Trophoblast cell (in vitro differentiated cells and primary cell): ENCODE results near the gene NUDT17.

Experiments
- DNase-seq, 2 donors: peaks; one replicate each; pipeline ENCODE4 v3.0.0-alpha.2; 2016
- H2AFZ ChIP-seq: 2 replicates; pipeline ENCODE4 v1.6.1; 2013; ENCODE audit warnings: low read length, moderate library complexity, mild to moderate bottlenecking; ENCODE audit not compliant: insufficient read depth, poor library complexity
- H2AK5ac ChIP-seq: 2 replicates; pipeline ENCODE4 v1.6.1; 2013; ENCODE audit warnings: mild to moderate bottlenecking, low read length
- H2BK120ac ChIP-seq: 2 replicates; pipeline ENCODE4 v1.6.1; 2013; ENCODE audit warnings: low read length, mild to moderate bottlenecking, moderate library complexity; ENCODE audit not compliant: insufficient read depth, poor library complexity
- H2BK12ac ChIP-seq: 2 replicates; pipeline ENCODE4 v1.6.1; 2013; ENCODE audit warnings: mild to moderate bottlenecking, low read length, moderate library complexity
- H2BK5ac ChIP-seq: 2 replicates; pipeline ENCODE4 v1.6.1; 2013; ENCODE audit warnings: low read length, low read depth, moderate library complexity, mild to moderate bottlenecking; ENCODE audit not compliant: poor library complexity
- H3K14ac ChIP-seq: 2 replicates; pipeline ENCODE4 v1.6.1; 2013; ENCODE audit warnings: mild to moderate bottlenecking, low read length
- H3K18ac ChIP-seq: 2 replicates; pipeline ENCODE4 v1.6.1; 2013; ENCODE audit warnings: mild to moderate bottlenecking, low read length
- H3K23ac ChIP-seq: 2 replicates; pipeline ENCODE4 v1.6.1; 2013; ENCODE audit warnings: low read length
- H3K27ac ChIP-seq: 2 replicates; pipeline ENCODE4 v1.5.1; 2013; ENCODE audit warnings: low read depth, mild to moderate bottlenecking, inconsistent platforms, low read length, moderate library complexity
- H3K27me3 ChIP-seq: 2 replicates; pipeline ENCODE4 v1.6.1; 2013; ENCODE audit warnings: inconsistent platforms, mild to moderate bottlenecking, low read length, moderate library complexity; ENCODE audit not compliant: insufficient read depth
- H3K36me3 ChIP-seq, 2 experiments: 1 replicate in 1 of 2; 2 replicates in 1 of 2; pipeline ENCODE4 v1.6.1; 2013; ENCODE audit warnings: low read length in 2 of 2, mild to moderate bottlenecking in 2 of 2, moderate library complexity in 1 of 2; ENCODE audit not compliant: insufficient read depth in 2 of 2, control insufficient read depth in 1 of 2
- H3K4ac ChIP-seq: 2 replicates; pipeline ENCODE4 v1.6.1; 2013; ENCODE audit warnings: low read depth, mild to moderate bottlenecking, low read length, moderate library complexity
- H3K4me1 ChIP-seq, 2 experiments: 1 replicate in 1 of 2; 2 replicates in 1 of 2; pipeline ENCODE4 v1.6.1; 2013; ENCODE audit warnings: low read length in 2 of 2, mild to moderate bottlenecking in 2 of 2, moderate library complexity in 1 of 2; ENCODE audit not compliant: insufficient read depth in 2 of 2, control insufficient read depth in 1 of 2
- H3K4me2 ChIP-seq: 2 replicates; pipeline ENCODE4 v1.6.1; 2013; ENCODE audit warnings: inconsistent platforms, mild to moderate bottlenecking, low read length, moderate library complexity
- H3K4me3 ChIP-seq: 2 replicates; pipeline ENCODE4 v1.5.1; 2013; ENCODE audit warnings: mild to moderate bottlenecking, low read depth, low read length, inconsistent platforms
- H3K79me1 ChIP-seq: one replicate; pipeline ENCODE4 v1.6.1; 2013; ENCODE audit warnings: low read length
- H3K79me2 ChIP-seq: 2 replicates; pipeline ENCODE4 v1.6.1; 2013; ENCODE audit warnings: low read length, mild to moderate bottlenecking; ENCODE audit not compliant: control insufficient read depth, insufficient read depth, poor library complexity
- H3K9ac ChIP-seq: 2 replicates; pipeline ENCODE4 v1.6.1; 2013; ENCODE audit warnings: mild to moderate bottlenecking, low read length
- H3K9me3 ChIP-seq: 2 replicates; pipeline ENCODE4 v1.6.1; 2013; ENCODE audit warnings: low read depth, mild to moderate bottlenecking, control low read depth, inconsistent platforms, low read length; ENCODE audit not compliant: insufficient read depth
- H4K12ac ChIP-seq: 2 replicates; pipeline ENCODE4 v1.6.1; 2013; ENCODE audit warnings: low read depth, mild to moderate bottlenecking, low read length, moderate library complexity
- H4K8ac ChIP-seq: 2 replicates; pipeline ENCODE4 v1.6.1; 2013; ENCODE audit warnings: low read depth, mild to moderate bottlenecking, low read length, moderate library complexity
- H4K91ac ChIP-seq: one replicate; pipeline ENCODE4 v1.6.1; 2013; ENCODE audit warnings: low read depth, mild to moderate bottlenecking, low read length, moderate library complexity
- WGBS: extraction: QIAGEN DNeasy Blood & Tissue Kit; methylation state at CpG from one replicate; pipeline ENCODE4 v1.1.7; 2013; ENCODE audit warnings: missing lambda C conversion rate; ENCODE audit not compliant: insufficient read length, insufficient coverage; ENCODE audit errors: extremely low coverage; 5-methylcytosine and 5-hydroxymethylcytosine counted together

NUDT17 gene

GRCh38 chr1:145886390-145886789, 41.0 kb downstream of the NUDT17 start:
- Histone ChIP-seq H2AFZ (peak overlapping the region; percentile 57), H3K4me2 (peak overlapping the region; percentile 82), H3K4ac (no peak overlapping the region), H4K91ac (no peak overlapping the region), H2AK5ac (no peak overlapping the region), H3K79me1 (no peaks in the 10 kb centered on the region), H3K27me3 (peaks cover 8% of the 10 kb centered on the region), H3K23ac (no peak overlapping the region), H2BK120ac (no peak overlapping the region), H4K8ac (no peak overlapping the region), H3K4me3 (no peak overlapping the region), H3K4me1 (peaks cover 0 to under 1% of the 10 kb centered on the region in 2 experiments), H3K27ac (no peak overlapping the region), H3K18ac (no peak overlapping the region), H3K14ac (no peak overlapping the region), H3K9me3 (no peaks in the 10 kb centered on the region), H3K9ac (no peak overlapping the region), H3K79me2 (no peaks in the 10 kb centered on the region), H2BK12ac (no peak overlapping the region), H3K36me3 (no peaks in the 10 kb centered on the region), H4K12ac (no peak overlapping the region), H2BK5ac (no peak overlapping the region)
- no CpG with 5 or more reads among the region's 11 CpGs for WGBS
- no peak for DNase-seq

GRCh38 chr1:145886816-145887215, 41.4 kb downstream of the NUDT17 start:
- H4K91ac ChIP-seq, result no peak overlapping the region
- H3K18ac ChIP-seq, result no peak overlapping the region
- H3K4me2 ChIP-seq, result no peak overlapping the region
- no peaks in the 10 kb centered on the region for H3K36me3 ChIP-seq
- H4K8ac ChIP-seq, result no peak overlapping the region
- peaks cover 0 to 3% of the 10 kb centered on the region in 2 experiments for H3K4me1 ChIP-seq
- H2BK12ac ChIP-seq, result no peak overlapping the region
- no peak overlapping the region for H4K12ac ChIP-seq
- H2BK120ac ChIP-seq, result no peak overlapping the region
- no peak overlapping the region for H2AK5ac ChIP-seq
- no peaks in the 10 kb centered on the region for H3K79me1 ChIP-seq
- H3K27ac ChIP-seq, result no peak overlapping the region
- H3K14ac ChIP-seq, result no peak overlapping the region
- no peak overlapping the region for H3K9ac ChIP-seq
- H3K23ac ChIP-seq, result no peak overlapping the region
- DNase-seq, result no peak
- no peak overlapping the region for H3K4me3 ChIP-seq
- no peak overlapping the region for H2AFZ ChIP-seq
- no peak overlapping the region for H2BK5ac ChIP-seq
- no peak overlapping the region for H3K4ac ChIP-seq
- H3K79me2 ChIP-seq, result no peaks in the 10 kb centered on the region
- no peaks in the 10 kb centered on the region for H3K9me3 ChIP-seq
- WGBS, result no CpG with 5 or more reads among the region's 8 CpGs
- H3K27me3 ChIP-seq, result peaks cover 8% of the 10 kb centered on the region

GRCh38 chr1:145887631-145888030, 42.2 kb downstream of the NUDT17 start:
- Histone ChIP-seq H3K4me1 (peaks cover 0 to 8% of the 10 kb centered on the region in 2 experiments), H3K18ac (no peak overlapping the region), H3K27ac (no peak overlapping the region), H3K9me3 (no peaks in the 10 kb centered on the region), H2AFZ (no peak overlapping the region), H3K79me1 (peaks cover 4% of the 10 kb centered on the region), H3K23ac (no peak overlapping the region), H3K9ac (no peak overlapping the region), H3K36me3 (no peaks in the 10 kb centered on the region), H3K14ac (no peak overlapping the region), H3K4me3 (no peak overlapping the region), H3K4me2 (no peak overlapping the region), H3K4ac (no peak overlapping the region), H4K8ac (no peak overlapping the region), H2BK5ac (no peak overlapping the region), H2AK5ac (no peak overlapping the region), H3K79me2 (no peaks in the 10 kb centered on the region), H2BK120ac (no peak overlapping the region), H2BK12ac (no peak overlapping the region), H4K12ac (no peak overlapping the region), H3K27me3 (peaks cover 8% of the 10 kb centered on the region), H4K91ac (no peak overlapping the region)
- DNase-seq, result no peak
- WGBS, result no CpG with 5 or more reads among the region's 5 CpGs

- H2BK12ac ChIP-seq, result no peak overlapping the region
- no peak overlapping the region for H2AK5ac ChIP-seq
- no peak overlapping the region for H3K14ac ChIP-seq
- H3K4me3 ChIP-seq, result no peak overlapping the region
- H3K79me2 ChIP-seq, result no peaks in the 10 kb centered on the region
- H4K91ac ChIP-seq, result no peak overlapping the region
- peaks cover 6% of the 10 kb centered on the region for H3K27me3 ChIP-seq
- H2BK120ac ChIP-seq, result no peak overlapping the region
- no CpG with 5 or more reads among the region's 3 CpGs for WGBS
- H3K4me2 ChIP-seq, result no peak overlapping the region
- H3K27ac ChIP-seq, result no peak overlapping the region
- H3K23ac ChIP-seq, result peak overlapping the region; percentile 24
- DNase-seq, result no peak
- H2AFZ ChIP-seq, result no peak overlapping the region
- no peak overlapping the region for H3K4ac ChIP-seq
- no peak overlapping the region for H3K9ac ChIP-seq
- H3K4me1 ChIP-seq, result peaks cover 0 to 8% of the 10 kb centered on the region in 2 experiments
- H3K36me3 ChIP-seq, result no peaks in the 10 kb centered on the region
- no peak overlapping the region for H4K12ac ChIP-seq
- peaks cover 5% of the 10 kb centered on the region for H3K79me1 ChIP-seq
- H3K9me3 ChIP-seq, result no peaks in the 10 kb centered on the region
- H3K18ac ChIP-seq, result no peak overlapping the region
- no peak overlapping the region for H2BK5ac ChIP-seq
- no peak overlapping the region for H4K8ac ChIP-seq
Observed at GRCh38 chr1:145889722-145890121, 44.3 kb downstream of the NUDT17 start.
